Mammary epithelial cell (primary cell): ENCODE results near the gene WDR36.

Source experiments
- CTCF ChIP-seq, 2 donors: IDR thresholded peaks in 1 of 2; conservative IDR thresholded peaks in 1 of 2; 2 replicates each; pipeline ENCODE4 v1.5.1; 2011 to 2012; ENCODE audit warnings: inconsistent platforms in 2 of 2, low read length in 2 of 2, mild to moderate bottlenecking in 2 of 2, control low read depth in 1 of 2, low read depth in 1 of 2; ENCODE audit not compliant: insufficient read depth in 1 of 2; ENCODE audit errors: extremely low read depth in 1 of 2
- EZH2 ChIP-seq: IDR thresholded peaks from 2 replicates; pipeline ENCODE4 v1.6.1; 2012; ENCODE audit warnings: low read length, inconsistent platforms, borderline replicate concordance

GRCh38 chr5:111092062-111092853 lies at the start of gene WDR36:
- TF ChIP-seq CTCF (conservative IDR thresholded peaks at IDR 0.05 in 1 of 2, IDR thresholded peaks at IDR 0.05 in 1 of 2; ENCODE audit: extremely low read depth in 1 of 2, insufficient read depth in 1 of 2, low read depth in 1 of 2, low read length in 2 of 2) (no peak), EZH2 (no peak)
